GM12865 (cell line): ENCODE results near the gene RPAP3.

ENCODE experiments used
- DNase-seq: peaks from one replicate; pipeline ENCODE4 v3.0.0; 2010; ENCODE audit warnings: low read depth
- H3K4me3 ChIP-seq: 2 replicates; pipeline ENCODE4 v1.5.1; 2011; ENCODE audit warnings: mild to moderate bottlenecking, low read depth, low read length, control low read depth
- TF ChIP-seq, protein P1 (sequence below): IDR thresholded peaks from 2 replicates; pipeline ENCODE4 v1.5.1; 2011; ENCODE audit warnings: low read length, control low read depth, low read depth, inconsistent platforms; ENCODE audit not compliant: insufficient read depth; ENCODE audit errors: missing control alignments

Gene RPAP3

DNA sequence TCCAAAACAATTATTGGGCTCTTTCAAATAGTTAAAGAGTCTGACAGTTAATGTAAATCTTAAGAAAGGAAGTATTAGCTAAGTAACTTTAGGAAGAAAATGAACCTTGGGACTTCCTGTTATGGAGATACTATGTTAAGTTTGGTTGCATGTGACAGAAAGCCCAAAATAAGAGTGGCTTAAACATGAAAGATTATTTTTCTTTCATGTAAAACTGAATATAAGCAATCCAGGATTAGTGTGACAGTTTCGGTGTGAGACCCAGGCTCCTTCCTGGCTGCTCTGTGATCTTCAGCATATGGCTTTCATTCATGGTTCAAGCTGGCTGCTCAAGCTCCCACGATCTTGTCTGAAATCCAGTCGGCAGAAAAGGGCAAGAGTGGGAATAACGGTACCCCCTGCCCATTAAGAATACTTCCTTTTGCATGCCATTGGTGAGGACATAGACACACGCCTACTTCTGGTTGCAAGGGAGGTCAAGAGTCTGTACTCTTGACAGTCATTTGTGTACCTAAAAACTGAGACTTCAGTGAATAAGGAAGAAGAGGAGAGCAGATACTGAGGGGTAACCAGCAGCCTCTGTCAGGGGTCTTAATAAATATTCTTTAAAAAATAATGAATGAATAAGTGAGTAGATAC, 2.2 kb upstream of the RPAP3 start:
- TF ChIP-seq, protein P1, sequence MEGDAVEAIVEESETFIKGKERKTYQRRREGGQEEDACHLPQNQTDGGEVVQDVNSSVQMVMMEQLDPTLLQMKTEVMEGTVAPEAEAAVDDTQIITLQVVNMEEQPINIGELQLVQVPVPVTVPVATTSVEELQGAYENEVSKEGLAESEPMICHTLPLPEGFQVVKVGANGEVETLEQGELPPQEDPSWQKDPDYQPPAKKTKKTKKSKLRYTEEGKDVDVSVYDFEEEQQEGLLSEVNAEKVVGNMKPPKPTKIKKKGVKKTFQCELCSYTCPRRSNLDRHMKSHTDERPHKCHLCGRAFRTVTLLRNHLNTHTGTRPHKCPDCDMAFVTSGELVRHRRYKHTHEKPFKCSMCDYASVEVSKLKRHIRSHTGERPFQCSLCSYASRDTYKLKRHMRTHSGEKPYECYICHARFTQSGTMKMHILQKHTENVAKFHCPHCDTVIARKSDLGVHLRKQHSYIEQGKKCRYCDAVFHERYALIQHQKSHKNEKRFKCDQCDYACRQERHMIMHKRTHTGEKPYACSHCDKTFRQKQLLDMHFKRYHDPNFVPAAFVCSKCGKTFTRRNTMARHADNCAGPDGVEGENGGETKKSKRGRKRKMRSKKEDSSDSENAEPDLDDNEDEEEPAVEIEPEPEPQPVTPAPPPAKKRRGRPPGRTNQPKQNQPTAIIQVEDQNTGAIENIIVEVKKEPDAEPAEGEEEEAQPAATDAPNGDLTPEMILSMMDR: no peak
- no peak overlapping the region for H3K4me3 ChIP-seq
- no peak for DNase-seq

DNA sequence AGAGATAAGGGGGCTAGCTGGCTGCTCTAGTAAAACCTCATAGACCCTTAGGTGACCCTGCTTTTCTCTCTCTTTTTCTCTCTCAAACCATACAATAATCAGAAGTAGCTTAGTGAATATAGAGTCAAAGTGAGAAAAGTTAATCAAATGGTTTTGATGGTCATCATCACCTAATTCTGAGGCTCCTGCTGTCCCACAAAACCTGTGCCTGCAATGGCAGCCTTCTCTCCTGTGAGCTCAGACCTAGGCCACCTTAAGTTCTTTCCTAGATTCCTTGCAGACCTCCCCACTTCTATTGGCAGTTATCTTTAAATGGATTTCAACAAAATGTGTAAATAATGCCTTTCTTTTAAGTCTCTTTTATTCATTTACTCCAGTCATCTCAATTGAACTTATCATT, 1.5 kb upstream of the RPAP3 start:
- DNase-seq: no peak
- TF ChIP-seq, protein P1: no peak
- H3K4me3 ChIP-seq: peak overlapping the region; percentile 91

DNA sequence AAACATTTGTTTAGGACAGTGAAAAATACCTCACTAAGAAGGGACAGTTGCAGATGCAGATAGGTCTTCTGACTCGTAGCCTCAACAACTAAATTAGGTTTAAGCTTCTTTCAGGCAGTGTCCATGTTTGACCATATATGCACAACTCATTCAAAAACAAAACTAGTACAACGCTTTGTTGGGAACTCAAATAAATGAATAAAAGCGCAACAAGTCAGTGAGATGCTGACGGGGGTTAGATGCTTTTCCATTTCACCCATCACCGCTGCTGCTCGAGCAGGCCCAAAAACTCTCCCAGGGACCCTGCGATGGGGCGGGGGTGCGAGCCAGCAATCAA, 633 bp downstream of the RPAP3 start:
- no peak for DNase-seq
- H3K4me3 ChIP-seq: peak overlapping the region; percentile 91
- TF ChIP-seq, protein P1: no peak

DNA sequence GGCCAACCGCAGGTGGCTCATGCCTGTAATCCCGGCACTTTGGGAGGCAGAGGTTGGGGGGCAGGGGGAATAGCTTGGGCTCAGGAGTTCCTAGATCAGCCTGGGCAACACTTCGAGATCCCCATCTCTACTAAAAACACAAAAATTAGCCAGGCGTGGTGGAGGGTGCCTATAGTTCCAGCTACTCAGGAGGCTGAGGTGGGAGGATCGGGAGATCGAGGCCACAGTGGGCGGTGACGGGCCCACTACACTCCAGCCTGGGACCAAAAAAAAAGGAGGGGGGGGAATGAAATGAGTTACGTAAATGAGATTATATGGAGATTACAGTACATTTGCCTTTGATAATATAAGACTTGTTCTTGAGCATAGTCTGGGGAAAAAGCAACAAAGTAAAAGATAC, 1.1 kb downstream of the RPAP3 start:
- TF ChIP-seq, protein P1: no peak
- peak overlapping the region; percentile 91 for H3K4me3 ChIP-seq
- no peak for DNase-seq

DNA sequence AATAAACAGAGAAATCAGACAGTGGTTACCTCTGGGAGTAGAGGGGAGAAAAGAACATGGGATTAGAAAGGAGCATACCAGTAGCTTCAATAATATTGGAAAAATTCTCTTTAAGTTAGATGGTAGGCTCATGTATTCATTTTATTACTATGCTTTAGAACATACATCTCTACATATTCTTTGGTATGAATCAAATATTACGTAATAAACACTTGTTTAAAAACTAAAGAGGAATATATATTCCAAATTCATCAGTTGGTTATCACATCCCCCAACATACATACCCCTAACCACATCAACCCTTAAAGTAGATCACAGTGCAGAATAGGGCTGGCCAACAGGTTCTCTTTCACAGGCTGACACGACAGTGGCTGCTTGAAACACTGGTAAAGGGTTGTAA, 5.6 kb downstream of the RPAP3 start:
- no peak overlapping the region for H3K4me3 ChIP-seq
- DNase-seq: no peak
- TF ChIP-seq, protein P1: no peak

DNA sequence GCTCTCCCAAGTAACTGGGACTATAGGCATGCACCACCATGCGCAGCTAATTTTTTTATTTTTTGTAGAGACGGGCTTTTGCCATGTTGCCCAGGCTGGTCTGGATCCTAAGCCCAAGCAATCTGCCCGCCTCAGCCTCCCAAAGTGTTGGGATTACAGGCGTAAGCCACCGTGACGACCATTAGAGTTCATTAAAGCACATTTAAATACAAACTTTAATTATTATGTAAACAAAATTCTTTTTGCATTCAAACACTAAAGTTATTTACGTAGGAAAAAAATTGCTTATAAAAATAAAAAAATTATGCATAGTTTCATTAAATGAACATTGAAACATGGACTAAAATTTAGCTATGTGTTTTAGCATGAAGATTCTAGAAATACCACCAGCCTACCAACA, 7.2 kb downstream of the RPAP3 start:
- TF ChIP-seq, protein P1: no peak
- no peak overlapping the region for H3K4me3 ChIP-seq
- no peak for DNase-seq

DNA sequence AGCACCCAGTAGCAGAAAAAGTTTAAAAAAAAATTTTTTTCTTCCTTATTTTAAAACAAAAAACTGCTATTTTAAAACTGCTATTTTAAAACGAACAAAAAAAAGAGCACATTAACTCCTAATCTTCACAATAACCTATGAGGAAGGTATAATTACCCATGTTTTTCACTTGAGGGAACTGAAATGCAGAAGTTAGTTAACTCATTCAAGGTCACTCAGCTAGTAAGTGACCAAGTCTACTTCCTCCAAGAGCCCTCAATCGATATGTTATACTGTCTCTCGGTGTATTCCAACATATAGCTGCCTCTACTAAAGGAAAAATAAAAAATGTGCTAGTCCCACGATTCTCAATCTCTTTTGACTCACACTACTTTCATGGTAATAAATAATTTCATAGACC, 7.8 kb downstream of the RPAP3 start:
- no peak for DNase-seq
- TF ChIP-seq, protein P1: no peak
- H3K4me3 ChIP-seq: no peak overlapping the region
